ENCODE data around the gene RTN4R. TPM values are rescaled to one million over a fixed set of nuclear protein-coding genes. Genes with fewer than 3 reads are reported as not detected.

RTN4R gene
- total and polyA plus RNA-seq, 2 donors (not counting 1 experiment from before 2014, with no cell fraction given): 0.42 to 0.79 TPM

GRCh38 chr22:20218326-20218872 lies 49.7 kb downstream of the RTN4R start:
- DNase-seq (no peak), ATAC-seq (ENCODE audit: low read depth) (no peak)
- POLR2A ChIA-PET: no interaction called here
- no peak overlapping the region for H3K4me3 ChIP-seq (ENCODE audit: control extremely low read depth in 1 of 5, extremely low read depth in 1 of 5, insufficient read depth in 1 of 5, low read depth in 2 of 5, low read length in 4 of 5)
- CTCF ChIA-PET: no interaction called here
- no peaks in the 10 kb centered on the region for H3K79me2 ChIP-seq (ENCODE audit: control insufficient read depth, insufficient read depth, low read length)
- Mint-ChIP-seq H3K9me3 (ENCODE audit: insufficient read depth) (no peaks in the 10 kb centered on the region), H3K4me1 (peaks cover 3% of the 10 kb centered on the region), H3K27ac (no peak overlapping the region), H3K4me3 (no peak overlapping the region), H3K27me3 (peaks cover 9% of the 10 kb centered on the region)
- no peak overlapping the region for H3K27ac ChIP-seq (ENCODE audit: low read length in 2 of 2)
- no peaks in the 10 kb centered on the region for H4K20me1 ChIP-seq (ENCODE audit: control insufficient read depth, insufficient read depth, low read length, poor library complexity, severe bottlenecking)
- H3K36me3 ChIP-seq (replicated peaks in 1 of 2; ENCODE audit: control extremely low read depth in 1 of 2, control insufficient read depth in 1 of 2, extremely low read depth in 1 of 2, insufficient read depth in 2 of 2, low read length in 1 of 2): no peaks in the 10 kb centered on the region
- intact Hi-C loops (cut with micrococcal nuclease): no loop called here
- TF ChIP-seq EZH2 (IDR thresholded peaks at IDR 0.05; ENCODE audit: borderline replicate concordance, insufficient read depth, low read depth, low read length, poor library complexity, severe bottlenecking): no peak
- no peak overlapping the region for H3K4me2 ChIP-seq (replicated peaks; ENCODE audit: low read depth, low read length, poor library complexity, severe bottlenecking)
- peaks cover 0 to 10% (median 0%) of the 10 kb centered on the region in 4 experiments for H3K27me3 ChIP-seq (replicated peaks in 1 of 4; ENCODE audit: control extremely low read depth in 1 of 4, control insufficient read depth in 3 of 4, insufficient read depth in 4 of 4, low read length in 3 of 4)
- no peak overlapping the region for H3K9ac ChIP-seq (ENCODE audit: low read length)
- peaks cover 0 to 8% of the 10 kb centered on the region in 2 donors for H3K4me1 ChIP-seq (ENCODE audit: control insufficient read depth in 2 of 2, insufficient read depth in 2 of 2, low read length in 2 of 2)
- H2AFZ ChIP-seq (ENCODE audit: insufficient read depth, low read depth, low read length, poor library complexity, severe bottlenecking): no peak overlapping the region
- peaks cover 0 to 9% (median 2%) of the 10 kb centered on the region in 3 donors for H3K9me3 ChIP-seq (ENCODE audit: control extremely low read depth in 1 of 3, control insufficient read depth in 2 of 3, insufficient read depth in 1 of 3, low read length in 2 of 3)
- 85% methylated on average over 11 of the region's 14 CpGs for WGBS (ENCODE audit: insufficient coverage)

- no peak for TF ChIP-seq CTCF (IDR thresholded peaks at IDR 0.05)
- TF ChIP-seq EZH2 (IDR thresholded peaks at IDR 0.05; ENCODE audit: borderline replicate concordance, insufficient read depth, low read depth, low read length, poor library complexity, severe bottlenecking): no peak
- WGBS (ENCODE audit: insufficient coverage): 90% methylated on average over 4 of the region's 4 CpGs
- no peak overlapping the region for H3K9ac ChIP-seq (ENCODE audit: low read length)
Observed at GRCh38 chr22:20217563-20217962, 50.6 kb downstream of the RTN4R start.

More at GRCh38 chr22:20217563-20217962, 50.6 kb downstream of the RTN4R start:
- no peak overlapping the region for H2AFZ ChIP-seq (ENCODE audit: insufficient read depth, low read depth, low read length, poor library complexity, severe bottlenecking)
- POLR2A ChIA-PET: no interaction called here
- peaks cover 0 to 10% (median 0%) of the 10 kb centered on the region in 4 experiments for H3K27me3 ChIP-seq (replicated peaks in 1 of 4; ENCODE audit: control extremely low read depth in 1 of 4, control insufficient read depth in 3 of 4, insufficient read depth in 4 of 4, low read length in 3 of 4)
- Mint-ChIP-seq H3K9me3 (ENCODE audit: insufficient read depth) (no peaks in the 10 kb centered on the region), H3K27ac (no peak overlapping the region), H3K4me1 (peaks cover 4% of the 10 kb centered on the region), H3K4me3 (no peak overlapping the region), H3K27me3 (peaks cover 9% of the 10 kb centered on the region)
- H3K79me2 ChIP-seq (ENCODE audit: control insufficient read depth, insufficient read depth, low read length): no peaks in the 10 kb centered on the region
- no peak overlapping the region for H3K4me2 ChIP-seq (replicated peaks; ENCODE audit: low read depth, low read length, poor library complexity, severe bottlenecking)
- CTCF ChIA-PET: no interaction called here
- no peak overlapping the region for H3K4me3 ChIP-seq (ENCODE audit: control extremely low read depth in 1 of 5, extremely low read depth in 1 of 5, insufficient read depth in 1 of 5, low read depth in 2 of 5, low read length in 4 of 5)
- H3K27ac ChIP-seq (ENCODE audit: low read length in 2 of 2): no peak overlapping the region
- H3K36me3 ChIP-seq (replicated peaks in 1 of 2; ENCODE audit: control extremely low read depth in 1 of 2, control insufficient read depth in 1 of 2, extremely low read depth in 1 of 2, insufficient read depth in 2 of 2, low read length in 1 of 2): no peaks in the 10 kb centered on the region
- ATAC-seq (ENCODE audit: low read depth): no peak
- H3K4me1 ChIP-seq (ENCODE audit: control insufficient read depth in 2 of 2, insufficient read depth in 2 of 2, low read length in 2 of 2): peaks cover 0 to 9% of the 10 kb centered on the region in 2 donors
- no peak for DNase-seq
- H3K9me3 ChIP-seq (ENCODE audit: control extremely low read depth in 1 of 3, control insufficient read depth in 2 of 3, insufficient read depth in 1 of 3, low read length in 2 of 3): peaks cover 0 to 9% (median 2%) of the 10 kb centered on the region in 3 donors
- intact Hi-C loops (cut with micrococcal nuclease): no loop called here
- no peaks in the 10 kb centered on the region for H4K20me1 ChIP-seq (ENCODE audit: control insufficient read depth, insufficient read depth, low read length, poor library complexity, severe bottlenecking)
